Neural progenitor cell (in vitro differentiated cells): ENCODE results near the gene CXCL14. TPM values are rescaled to one million over a fixed set of nuclear protein-coding genes. Genes with fewer than 3 reads are reported as not detected.

Source experiments
- DNase-seq: peaks from one replicate; pipeline ENCODE4 v3.0.0-alpha.2; 2016; ENCODE audit warnings: low spot score
- H2AFZ ChIP-seq: fragments of 200-600 bp; sonication (generic); replicated peaks from 2 replicates; pipeline ENCODE4 v1.6.1; 2016; ENCODE audit warnings: antibody characterized with exemption
- H3F3A ChIP-seq: fragments of 200-600 bp; sonication (generic); 2 replicates; pipeline ENCODE4 v1.6.1; 2016; ENCODE audit warnings: antibody characterized with exemption, low read depth
- H3K27ac ChIP-seq: fragments of 200-600 bp; sonication (generic); 2 replicates; pipeline ENCODE4 v1.5.1; 2016; ENCODE audit warnings: mild to moderate bottlenecking
- H3K27me3 ChIP-seq: fragments of 200-600 bp; sonication (generic); 2 replicates; pipeline ENCODE4 v1.6.1; 2016; ENCODE audit warnings: mild to moderate bottlenecking, moderate library complexity
- H3K36me3 ChIP-seq: fragments of 200-600 bp; sonication (generic); 2 replicates; pipeline ENCODE4 v1.5.1; 2016
- H3K4me1 ChIP-seq: fragments of 200-600 bp; sonication (generic); 2 replicates; pipeline ENCODE4 v1.6.1; 2016; ENCODE audit warnings: mixed run types
- H3K4me2 ChIP-seq: fragments of 200-600 bp; sonication (generic); 2 replicates; pipeline ENCODE4 v1.6.1; 2016
- H3K4me3 ChIP-seq: fragments of 200-600 bp; sonication (generic); 2 replicates; pipeline ENCODE4 v1.5.1; 2016
- H3K79me2 ChIP-seq: fragments of 200-600 bp; sonication (generic); 2 replicates; pipeline ENCODE4 v1.6.1; 2016; ENCODE audit warnings: low read depth
- H3K9ac ChIP-seq: fragments of 200-600 bp; sonication (generic); 2 replicates; pipeline ENCODE4 v1.6.1; 2016
- H3K9me3 ChIP-seq: fragments of 200-600 bp; sonication (generic); 2 replicates; pipeline ENCODE4 v1.5.1; 2016; ENCODE audit warnings: low read depth
- H4K20me1 ChIP-seq: fragments of 200-600 bp; sonication (generic); 2 replicates; pipeline ENCODE4 v1.6.1; 2016; ENCODE audit warnings: low read depth
- H3K27ac Mint-ChIP-seq: 3 replicates; pipeline ENCODE4 v1.8.0; 2021; ENCODE audit warnings: mixed read lengths
- H3K27me3 Mint-ChIP-seq: 2 replicates; pipeline ENCODE4 v1.8.0; 2022; ENCODE audit warnings: low read depth, mild to moderate bottlenecking, inconsistent platforms, moderate library complexity, mixed read lengths; ENCODE audit not compliant: insufficient read depth
- H3K36me3 Mint-ChIP-seq: 3 replicates; pipeline ENCODE4 v1.8.0; 2021; ENCODE audit warnings: mixed read lengths
- H3K4me1 Mint-ChIP-seq: 3 replicates; pipeline ENCODE4 v1.8.0; 2021; ENCODE audit warnings: mixed read lengths
- H3K4me3 Mint-ChIP-seq: 3 replicates; pipeline ENCODE4 v1.8.0; 2021; ENCODE audit warnings: mild to moderate bottlenecking, moderate library complexity, mixed read lengths
- H3K9me3 Mint-ChIP-seq: 3 replicates; pipeline ENCODE4 v1.8.0; 2020; ENCODE audit warnings: mixed read lengths
- EZH2 ChIP-seq: fragments of 200-600 bp; sonication (generic); IDR thresholded peaks from 2 replicates; pipeline ENCODE4 v1.6.1; 2017; ENCODE audit warnings: antibody characterized with exemption, mild to moderate bottlenecking, moderate library complexity
- EZH2phosphoT487 ChIP-seq: fragments of 200-600 bp; sonication (generic); IDR thresholded peaks from 2 replicates; pipeline ENCODE4 v1.6.1; 2017; ENCODE audit warnings: antibody characterized with exemption
- total RNA-seq: library from RNA; depleted of rRNA; stranded (reverse); fragments of >200 nt; gene quantifications from 2 replicates; pipeline ENCODE4 v1.2.3, GENCODE V29; 2015; ENCODE audit warnings: low replicate concordance
- TF ChIP-seq, protein P1 (sequence below): fragments of 200-600 bp; sonication (generic); IDR thresholded peaks from 2 replicates; pipeline ENCODE4 v1.5.1; 2017; ENCODE audit warnings: antibody characterized with exemption, mild to moderate bottlenecking

CXCL14 gene
- total RNA-seq, 1 donor from 2014 or later: 0.45 TPM

- no peak for DNase-seq
- no peak overlapping the region for H3K4me2 ChIP-seq
- TF ChIP-seq, protein P1, sequence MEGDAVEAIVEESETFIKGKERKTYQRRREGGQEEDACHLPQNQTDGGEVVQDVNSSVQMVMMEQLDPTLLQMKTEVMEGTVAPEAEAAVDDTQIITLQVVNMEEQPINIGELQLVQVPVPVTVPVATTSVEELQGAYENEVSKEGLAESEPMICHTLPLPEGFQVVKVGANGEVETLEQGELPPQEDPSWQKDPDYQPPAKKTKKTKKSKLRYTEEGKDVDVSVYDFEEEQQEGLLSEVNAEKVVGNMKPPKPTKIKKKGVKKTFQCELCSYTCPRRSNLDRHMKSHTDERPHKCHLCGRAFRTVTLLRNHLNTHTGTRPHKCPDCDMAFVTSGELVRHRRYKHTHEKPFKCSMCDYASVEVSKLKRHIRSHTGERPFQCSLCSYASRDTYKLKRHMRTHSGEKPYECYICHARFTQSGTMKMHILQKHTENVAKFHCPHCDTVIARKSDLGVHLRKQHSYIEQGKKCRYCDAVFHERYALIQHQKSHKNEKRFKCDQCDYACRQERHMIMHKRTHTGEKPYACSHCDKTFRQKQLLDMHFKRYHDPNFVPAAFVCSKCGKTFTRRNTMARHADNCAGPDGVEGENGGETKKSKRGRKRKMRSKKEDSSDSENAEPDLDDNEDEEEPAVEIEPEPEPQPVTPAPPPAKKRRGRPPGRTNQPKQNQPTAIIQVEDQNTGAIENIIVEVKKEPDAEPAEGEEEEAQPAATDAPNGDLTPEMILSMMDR: no peak
- no peak for TF ChIP-seq EZH2
- TF ChIP-seq EZH2phosphoT487: no peak
- no peaks in the 10 kb centered on the region for H3K36me3 ChIP-seq
- H3K9me3 Mint-ChIP-seq: no peaks in the 10 kb centered on the region
- no peak overlapping the region for H3K27ac Mint-ChIP-seq
- no peaks in the 10 kb centered on the region for H3K4me1 Mint-ChIP-seq
- no peak overlapping the region for H3K9ac ChIP-seq
- H3K79me2 ChIP-seq: no peaks in the 10 kb centered on the region
- H3K4me1 ChIP-seq: peaks cover 19% of the 10 kb centered on the region
- no peaks in the 10 kb centered on the region for H4K20me1 ChIP-seq
- H3K4me3 ChIP-seq: no peak overlapping the region
- no peak overlapping the region for H3K27ac ChIP-seq
- H3K36me3 Mint-ChIP-seq: no peaks in the 10 kb centered on the region
- no peaks in the 10 kb centered on the region for H3K9me3 ChIP-seq
- H3K27me3 Mint-ChIP-seq: peaks cover 7% of the 10 kb centered on the region
- no peak overlapping the region for H3K4me3 Mint-ChIP-seq
- H3F3A ChIP-seq: peaks cover 15% of the 10 kb centered on the region
- H2AFZ ChIP-seq: no peak overlapping the region
- H3K27me3 ChIP-seq: no peaks in the 10 kb centered on the region
These were observed 20.8 kb upstream of the CXCL14 start for GRCh38 chr5:135599421-135600151.

DNA sequence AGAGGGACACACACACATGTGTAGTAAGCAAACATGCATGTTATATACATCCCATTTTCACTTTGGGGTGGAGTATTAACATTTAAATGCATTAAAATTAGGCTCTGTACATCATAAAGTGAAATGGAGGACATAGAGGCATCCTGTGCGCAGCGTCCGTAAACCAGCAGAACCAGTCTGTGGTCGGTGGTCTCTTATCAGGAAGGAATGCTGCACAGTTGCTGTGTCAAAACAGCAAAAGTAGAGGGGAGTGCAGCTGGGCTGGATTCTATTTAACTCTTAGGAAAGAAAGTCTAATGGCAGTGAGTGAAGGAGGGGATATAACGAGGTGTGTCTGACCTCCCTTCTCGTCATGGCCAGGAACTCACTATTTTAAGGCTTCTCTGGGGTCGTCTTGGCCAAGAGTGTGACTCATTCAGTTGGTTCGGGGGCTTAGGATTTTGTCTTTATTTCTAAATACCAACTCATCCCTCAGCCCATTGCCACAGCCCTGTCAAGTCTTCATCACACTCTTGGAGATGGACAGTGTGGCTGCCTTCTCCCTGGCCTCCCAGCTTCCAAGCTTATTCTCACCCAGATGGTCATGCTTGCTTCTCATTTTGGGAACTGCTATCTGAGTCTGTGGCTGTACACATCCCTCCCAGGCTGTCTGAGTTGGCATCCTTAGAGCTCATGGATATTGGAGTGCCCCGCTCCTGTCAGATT lies 20.1 kb upstream of the CXCL14 start:
- TF ChIP-seq EZH2 (no peak), EZH2phosphoT487 (no peak)
- TF ChIP-seq, protein P1: no peak
- H3K27ac Mint-ChIP-seq: no peak overlapping the region
- no peak overlapping the region for H3K4me3 Mint-ChIP-seq

DNA sequence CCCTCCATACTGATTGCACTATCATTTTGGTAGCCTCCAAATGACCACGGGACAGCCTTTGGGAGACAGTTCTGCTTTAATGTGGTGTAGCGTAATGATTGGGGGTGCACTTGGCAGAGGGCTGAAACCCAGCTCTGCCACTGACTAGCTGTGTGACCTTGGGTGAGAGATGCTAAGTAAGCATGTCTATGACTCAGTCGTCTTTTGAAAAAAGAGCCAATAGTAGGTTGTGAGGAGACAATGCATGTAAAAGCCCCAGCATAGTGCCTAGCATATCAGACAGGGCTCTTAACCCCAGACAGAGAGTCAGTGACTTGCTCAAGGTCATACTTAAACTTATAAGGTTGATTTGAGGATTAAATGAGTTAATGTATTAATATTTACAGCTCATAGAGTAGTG lies 18.0 kb upstream of the CXCL14 start:
- H3F3A ChIP-seq: no peaks in the 10 kb centered on the region
- H4K20me1 ChIP-seq: no peaks in the 10 kb centered on the region
- H3K4me1 Mint-ChIP-seq: no peaks in the 10 kb centered on the region
- no peaks in the 10 kb centered on the region for H3K79me2 ChIP-seq
- no peak overlapping the region for H2AFZ ChIP-seq
- no peak overlapping the region for H3K27ac Mint-ChIP-seq
- H3K9ac ChIP-seq: no peak overlapping the region
- H3K4me3 ChIP-seq: no peak overlapping the region
- H3K9me3 Mint-ChIP-seq: no peaks in the 10 kb centered on the region
- no peaks in the 10 kb centered on the region for H3K4me1 ChIP-seq
- no peak overlapping the region for H3K4me2 ChIP-seq
- no peak overlapping the region for H3K27ac ChIP-seq
- no peak overlapping the region for H3K4me3 Mint-ChIP-seq
- no peaks in the 10 kb centered on the region for H3K27me3 ChIP-seq
- H3K27me3 Mint-ChIP-seq: peaks cover 5% of the 10 kb centered on the region
- no peak for DNase-seq
- no peak for TF ChIP-seq EZH2phosphoT487
- TF ChIP-seq, protein P1: no peak
- no peak for TF ChIP-seq EZH2
- H3K36me3 ChIP-seq: no peaks in the 10 kb centered on the region
- H3K9me3 ChIP-seq: no peaks in the 10 kb centered on the region
- no peaks in the 10 kb centered on the region for H3K36me3 Mint-ChIP-seq

More for the DNA sequence above, 20.1 kb upstream of the CXCL14 start:
- Histone ChIP-seq H4K20me1 (no peaks in the 10 kb centered on the region), H3K79me2 (no peaks in the 10 kb centered on the region), H3K36me3 (no peaks in the 10 kb centered on the region), H3K4me3 (no peak overlapping the region), H3K9ac (no peak overlapping the region), H3K4me2 (no peak overlapping the region), H3K27me3 (no peaks in the 10 kb centered on the region), H3K9me3 (no peaks in the 10 kb centered on the region), H3K27ac (no peak overlapping the region), H2AFZ (no peak overlapping the region), H3F3A (peaks cover 12% of the 10 kb centered on the region), H3K4me1 (peaks cover 13% of the 10 kb centered on the region)
- Mint-ChIP-seq H3K27me3 (peaks cover 7% of the 10 kb centered on the region), H3K36me3 (no peaks in the 10 kb centered on the region), H3K4me1 (no peaks in the 10 kb centered on the region), H3K9me3 (no peaks in the 10 kb centered on the region)
- DNase-seq: no peak
